Stimulated activated naive B cell treated with anti-CD40 and anti-IgM and Interleukin-4, amounts not matched to agents 10 μg/mL and 1 μg/mL and 100 μg/mL, for 72 hours (primary cell): Measurements from ENCODE around the gene ZBED1.
"Not testable (repeated sequence)": the region's sequence is repeated elsewhere in the genome, so short reads cannot be mapped to it uniquely, and the experiment has no call there.

ENCODE experiments used
- ATAC-seq, 2 donors: fragments of 150-1000 bp; cut with Tn5 transposase; replicated peaks; 2 replicates each; pipeline ENCODE4 v1.10.0; 2021; ENCODE audit warnings: moderate library complexity in 1 of 2
- DNase-seq: peaks from one replicate; pipeline ENCODE4 v3.0.0; 2021
- H3K27ac Mint-ChIP-seq: one replicate; pipeline ENCODE4 v1.8.0; 2022; ENCODE audit warnings: mild to moderate bottlenecking, mixed read lengths
- H3K27me3 Mint-ChIP-seq, 2 donors: one replicate each; pipeline ENCODE4 v1.8.0; 2022; ENCODE audit warnings: mixed read lengths in 2 of 2
- H3K36me3 Mint-ChIP-seq, 2 donors: one replicate each; pipeline ENCODE4 v1.8.0; 2022; ENCODE audit warnings: mixed read lengths in 2 of 2, mild to moderate bottlenecking in 1 of 2
- H3K4me1 Mint-ChIP-seq, 2 donors: one replicate each; pipeline ENCODE4 v1.8.0; 2022; ENCODE audit warnings: mixed read lengths in 2 of 2, mild to moderate bottlenecking in 1 of 2
- H3K4me3 Mint-ChIP-seq, 2 donors: one replicate each; pipeline ENCODE4 v1.8.0; 2022; ENCODE audit warnings: mild to moderate bottlenecking in 2 of 2, mixed read lengths in 2 of 2, moderate library complexity in 1 of 2
- H3K9me3 Mint-ChIP-seq, 2 donors: one replicate each; pipeline ENCODE4 v1.8.0; 2022; ENCODE audit warnings: mixed read lengths in 2 of 2, mild to moderate bottlenecking in 1 of 2

ZBED1 gene

GRCh38 chrX:2466876-2467656 is 33.7 kb downstream of the ZBED1 start:
- Mint-ChIP-seq H3K27ac (no peak overlapping the region), H3K36me3 (peaks cover 12 to 28% of the 10 kb centered on the region in 2 donors), H3K9me3 (peaks cover 0 to 3% of the 10 kb centered on the region in 2 donors), H3K27me3 (no peaks in the 10 kb centered on the region), H3K4me3 (no peak overlapping the region), H3K4me1 (peaks cover 11 to 15% of the 10 kb centered on the region in 2 donors)
- ATAC-seq (no peak), DNase-seq (no peak)

- peaks cover 16 to 17% of the 10 kb centered on the region in 2 donors for H3K4me1 Mint-ChIP-seq
- H3K4me3 Mint-ChIP-seq: no peak overlapping the region
Observed at GRCh38 chrX:2464677-2465166, 36.1 kb downstream of the ZBED1 start.

GRCh38 chrX:2463973-2464676 is 36.7 kb downstream of the ZBED1 start:
- DNase-seq: no peak
- Mint-ChIP-seq H3K27ac (no peak overlapping the region), H3K36me3 (peaks cover 7 to 18% of the 10 kb centered on the region in 2 donors), H3K4me1 (peaks cover 16 to 17% of the 10 kb centered on the region in 2 donors), H3K27me3 (no peaks in the 10 kb centered on the region), H3K4me3 (no peak overlapping the region), H3K9me3 (no peaks in the 10 kb centered on the region)
- no peak for ATAC-seq

More at GRCh38 chrX:2464677-2465166, 36.1 kb downstream of the ZBED1 start:
- Mint-ChIP-seq H3K9me3 (no peaks in the 10 kb centered on the region), H3K27me3 (no peaks in the 10 kb centered on the region), H3K27ac (no peak overlapping the region), H3K36me3 (peaks cover 8 to 22% of the 10 kb centered on the region in 2 donors)
- DNase-seq (no peak), ATAC-seq (no peak)

DNA sequence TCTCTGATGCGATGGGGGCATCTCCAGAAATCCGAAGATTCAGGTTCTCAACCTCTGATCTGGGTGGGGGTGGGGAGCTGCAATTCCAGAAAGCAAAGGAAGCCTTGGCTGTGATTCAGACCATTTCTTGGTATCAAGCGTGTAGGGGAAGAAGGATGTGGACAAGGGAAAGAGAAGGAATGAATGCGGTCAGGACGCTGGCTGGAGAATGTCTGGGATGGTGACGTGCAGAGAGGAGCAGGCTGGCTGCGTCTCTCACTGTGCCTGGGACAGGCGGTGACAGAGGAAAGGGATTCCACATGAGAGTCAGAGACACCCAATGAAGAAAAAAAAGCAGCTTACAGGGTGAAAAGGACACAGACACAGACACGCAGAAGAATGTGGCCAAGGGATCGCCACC is 37.3 kb downstream of the ZBED1 start:
- Mint-ChIP-seq H3K36me3 (peaks cover 7 to 16% of the 10 kb centered on the region in 2 donors), H3K4me1 (peaks cover 13 to 16% of the 10 kb centered on the region in 2 donors)
- not testable (repeated sequence) for H3K9me3 Mint-ChIP-seq, H3K27me3 Mint-ChIP-seq, ATAC-seq, H3K27ac Mint-ChIP-seq, DNase-seq, H3K4me3 Mint-ChIP-seq

GRCh38 chrX:2462780-2463179 is 38.0 kb downstream of the ZBED1 start:
- H3K27me3 Mint-ChIP-seq: no peaks in the 10 kb centered on the region
- DNase-seq (no peak), ATAC-seq (no peak)
- H3K4me3 Mint-ChIP-seq: no peak overlapping the region
- H3K36me3 Mint-ChIP-seq: peaks cover 13 to 14% of the 10 kb centered on the region in 2 donors
- peaks cover 7 to 16% of the 10 kb centered on the region in 2 donors for H3K4me1 Mint-ChIP-seq
- H3K9me3 Mint-ChIP-seq: peaks cover 3 to 5% of the 10 kb centered on the region in 2 donors
- peak overlapping the region; percentile 20 for H3K27ac Mint-ChIP-seq

GRCh38 chrX:2462074-2462473 is 38.7 kb downstream of the ZBED1 start:
- H3K27ac Mint-ChIP-seq: no peak overlapping the region

DNA sequence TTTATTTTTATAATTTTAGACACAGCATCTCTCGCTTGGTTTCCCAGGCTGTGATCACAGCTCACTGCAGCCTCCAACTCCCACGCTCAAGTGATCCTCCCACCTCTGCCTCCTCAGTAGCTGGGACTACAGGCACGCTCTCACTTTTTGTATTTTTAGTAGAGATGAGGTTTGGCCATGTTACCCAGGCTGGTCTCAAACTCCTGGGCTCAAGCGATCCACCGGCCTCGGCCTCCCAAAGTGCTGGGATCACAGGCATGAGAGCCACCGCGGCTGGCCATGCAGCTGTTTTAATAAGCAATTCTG is 39.1 kb downstream of the ZBED1 start:
- no peak for ATAC-seq
- no peaks in the 10 kb centered on the region for H3K27me3 Mint-ChIP-seq
- H3K4me1 Mint-ChIP-seq: peaks cover 10 to 16% of the 10 kb centered on the region in 2 donors
- H3K27ac Mint-ChIP-seq: no peak overlapping the region
- no peak overlapping the region for H3K4me3 Mint-ChIP-seq
- H3K36me3 Mint-ChIP-seq: peaks cover 9 to 22% of the 10 kb centered on the region in 2 donors
- peaks cover 3 to 5% of the 10 kb centered on the region in 2 donors for H3K9me3 Mint-ChIP-seq
- no peak for DNase-seq

More at GRCh38 chrX:2462074-2462473, 38.7 kb downstream of the ZBED1 start:
- H3K36me3 Mint-ChIP-seq: peaks cover 9 to 18% of the 10 kb centered on the region in 2 donors
- H3K4me3 Mint-ChIP-seq: no peak overlapping the region
- H3K9me3 Mint-ChIP-seq: peaks cover 3 to 5% of the 10 kb centered on the region in 2 donors
- ATAC-seq: no peak
- no peaks in the 10 kb centered on the region for H3K27me3 Mint-ChIP-seq
- peaks cover 10 to 16% of the 10 kb centered on the region in 2 donors for H3K4me1 Mint-ChIP-seq
- no peak for DNase-seq

- H3K27me3 Mint-ChIP-seq, H3K9me3 Mint-ChIP-seq, ATAC-seq, H3K4me3 Mint-ChIP-seq, DNase-seq, H3K27ac Mint-ChIP-seq: not testable (repeated sequence)
- Mint-ChIP-seq H3K4me1 (peaks cover 10 to 16% of the 10 kb centered on the region in 2 donors), H3K36me3 (peaks cover 9 to 24% of the 10 kb centered on the region in 2 donors)
Observed at GRCh38 chrX:2460821-2461710, 39.7 kb downstream of the ZBED1 start.

GRCh38 chrX:2460048-2460447 is 40.7 kb downstream of the ZBED1 start:
- not testable (repeated sequence) for ATAC-seq, H3K4me3 Mint-ChIP-seq, H3K9me3 Mint-ChIP-seq, H3K27me3 Mint-ChIP-seq, H3K27ac Mint-ChIP-seq, DNase-seq
- Mint-ChIP-seq H3K36me3 (peaks cover 9 to 24% of the 10 kb centered on the region in 2 donors), H3K4me1 (peaks cover 12 to 16% of the 10 kb centered on the region in 2 donors)

DNA sequence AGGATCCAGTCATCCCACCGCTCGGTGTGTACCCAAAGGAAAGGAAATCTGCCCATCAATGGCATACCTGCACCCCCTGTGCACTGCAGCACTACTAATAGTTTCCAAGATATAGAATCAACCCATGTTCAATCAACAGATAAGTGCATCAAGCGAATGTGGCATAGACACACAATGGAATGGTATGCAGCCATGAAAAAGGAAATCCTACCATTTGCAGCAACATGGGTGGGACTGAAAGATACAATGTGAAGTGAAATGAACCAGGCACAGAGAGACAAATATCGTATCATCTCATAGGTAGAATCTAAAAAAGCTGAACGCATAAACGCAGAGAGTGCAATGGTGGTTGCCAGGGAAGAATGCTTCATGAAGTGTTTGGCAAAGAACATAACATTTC is 42.5 kb downstream of the ZBED1 start:
- DNase-seq: no peak
- no peaks in the 10 kb centered on the region for H3K27me3 Mint-ChIP-seq
- H3K4me1 Mint-ChIP-seq: peaks cover 7 to 8% of the 10 kb centered on the region in 2 donors
- no peak overlapping the region for H3K27ac Mint-ChIP-seq
- no peak for ATAC-seq
- no peak overlapping the region for H3K4me3 Mint-ChIP-seq
- H3K36me3 Mint-ChIP-seq: peaks cover 14 to 27% of the 10 kb centered on the region in 2 donors
- H3K9me3 Mint-ChIP-seq: peaks cover 3 to 5% of the 10 kb centered on the region in 2 donors

- H3K27ac Mint-ChIP-seq: no peak overlapping the region
- H3K9me3 Mint-ChIP-seq: peaks cover 3 to 5% of the 10 kb centered on the region in 2 donors
- DNase-seq (no peak), ATAC-seq (no peak)
- H3K27me3 Mint-ChIP-seq: no peaks in the 10 kb centered on the region
- peaks cover 20 to 34% of the 10 kb centered on the region in 2 donors for H3K36me3 Mint-ChIP-seq
- H3K4me3 Mint-ChIP-seq: no peak overlapping the region
- peaks cover 6 to 7% of the 10 kb centered on the region in 2 donors for H3K4me1 Mint-ChIP-seq
Observed at GRCh38 chrX:2457289-2458133, 43.3 kb downstream of the ZBED1 start.

DNA sequence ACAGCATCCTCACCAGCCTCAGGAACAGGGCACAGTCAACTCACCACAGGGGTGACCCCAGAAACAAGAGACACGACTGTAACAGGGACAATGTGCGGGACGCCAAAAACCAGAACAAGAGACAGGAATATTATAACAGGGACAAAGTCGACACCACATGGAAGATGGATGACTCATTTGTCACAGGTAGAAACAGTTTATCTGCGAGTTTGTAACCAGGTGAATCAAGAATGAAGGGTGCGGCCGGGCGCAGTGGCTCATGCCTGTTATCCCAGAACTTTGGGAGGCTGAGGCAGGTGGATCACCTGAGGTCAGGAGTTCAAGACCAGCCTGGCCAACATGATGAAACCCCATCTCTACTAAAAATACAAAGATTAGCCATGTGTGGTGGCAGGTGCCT is 44.7 kb downstream of the ZBED1 start:
- not testable (repeated sequence) for H3K4me1 Mint-ChIP-seq, ATAC-seq, H3K9me3 Mint-ChIP-seq, H3K27me3 Mint-ChIP-seq, H3K27ac Mint-ChIP-seq, DNase-seq, H3K4me3 Mint-ChIP-seq
- peaks cover 24 to 44% of the 10 kb centered on the region in 2 donors for H3K36me3 Mint-ChIP-seq

- Mint-ChIP-seq H3K4me1 (peaks cover 7 to 18% of the 10 kb centered on the region in 2 donors), H3K27ac (peak overlapping the region; percentile 5), H3K36me3 (peaks cover 27 to 46% of the 10 kb centered on the region in 2 donors)
- H3K4me3 Mint-ChIP-seq, DNase-seq, H3K27me3 Mint-ChIP-seq, H3K9me3 Mint-ChIP-seq, ATAC-seq: not testable (repeated sequence)
Observed at GRCh38 chrX:2454620-2455019, 46.2 kb downstream of the ZBED1 start.
